K562 (cell line): ENCODE results near the gene PARD3. TPM values are rescaled to one million over a fixed set of nuclear protein-coding genes. Genes with fewer than 3 reads are reported as not detected.

Source experiments
- ATAC-seq: fragments of 200-7000 bp; cut with Tn5 transposase; 3 replicates; pipeline ENCODE4 v1.9.1; 2020; ENCODE audit warnings: moderate library complexity
- BruUV-seq: library from RNA; stranded (reverse); fragments of 400-500 nt; replicated peaks from 2 replicates; lab custom pipeline; 2021; lab: Mats Ljungman, UMichigan
- CTCF ChIA-PET: fragments of 300-600 bp; formaldehyde crosslinking; extraction: SDS; loops from one replicate; lab custom pipeline; 2021; ENCODE audit warnings: low intra/inter-chr PET ratio; lab: Yijun Ruan, JAX
- POLR2A ChIA-PET: fragments of 300-600, 350-650 bp; sonication (Branson Sonifier 250); formaldehyde crosslinking; extraction: SDS; loops from one replicate; lab custom pipeline; 2021; ENCODE audit warnings: antibody characterized with exemption, inconsistent platforms; lab: Yijun Ruan, JAX
- DNase-seq, 4 experiments: peaks; one replicate each; pipeline versions ENCODE4 v3.0.0 to v3.0.0-alpha.2; 2011 to 2018; ENCODE audit warnings: low spot score in 3 of 4, mixed read lengths in 3 of 4; ENCODE audit errors: extremely low read depth in 1 of 4
- FAIRE-seq: peaks from 2 replicates; lab custom pipeline; 2011; peaks lifted over from hg19 to GRCh38; lab: Jason Lieb, UNC
- H2AFZ ChIP-seq: 2 replicates; pipeline ENCODE4 v1.6.0; 2011; ENCODE audit warnings: low read depth, low read length, control low read depth, inconsistent platforms
- H3K27ac ChIP-seq: fragments of 200-600 bp; 3 replicates; pipeline ENCODE4 v1.8.0; 2011; ENCODE audit warnings: low read depth, mild to moderate bottlenecking, control low read depth, inconsistent platforms, low read length, moderate library complexity, mixed read lengths; ENCODE audit errors: extremely low read depth
- H3K27me3 ChIP-seq, 2 experiments: fragments of 300-600 bp in 1 of 2; 2 replicates in 1 of 2; 3 replicates in 1 of 2; pipeline versions ENCODE4 v1.6.0 to v1.8.0; 2011; ENCODE audit warnings: inconsistent platforms in 2 of 2, low read length in 2 of 2, mild to moderate bottlenecking in 1 of 2, mixed read lengths in 1 of 2, moderate library complexity in 1 of 2; ENCODE audit not compliant: control insufficient read depth in 2 of 2, insufficient read depth in 2 of 2
- H3K36me3 ChIP-seq: fragments of 300-600 bp; 3 replicates; pipeline ENCODE4 v1.8.0; 2011; ENCODE audit warnings: mild to moderate bottlenecking, low read length, inconsistent platforms; ENCODE audit not compliant: control insufficient read depth, insufficient read depth
- H3K4me1 ChIP-seq, 2 experiments: fragments of 200-600 bp in 1 of 2; replicated peaks in 1 of 2; 2 replicates in 1 of 2; 3 replicates in 1 of 2; pipeline versions ENCODE4 v1.5.1 to v1.8.0; 2011; ENCODE audit warnings: inconsistent platforms in 2 of 2, low read length in 2 of 2, mild to moderate bottlenecking in 1 of 2, mixed read lengths in 1 of 2, moderate library complexity in 1 of 2; ENCODE audit not compliant: control insufficient read depth in 2 of 2, insufficient read depth in 2 of 2
- H3K4me2 ChIP-seq: 2 replicates; pipeline ENCODE4 v1.6.1; 2011; ENCODE audit warnings: low read length, control low read depth, inconsistent platforms, mixed read lengths; ENCODE audit not compliant: insufficient read depth
- H3K4me3 ChIP-seq: fragments of 200-600 bp; sonication (generic), shearing (Covaris generic); 2 replicates; pipeline ENCODE4 v1.5.1; 2016; ENCODE audit warnings: control low read depth, inconsistent platforms
- H3K79me2 ChIP-seq: fragments of 200-600 bp; 3 replicates; pipeline ENCODE4 v1.8.0; 2011; ENCODE audit warnings: low read length, inconsistent platforms; ENCODE audit not compliant: control insufficient read depth, insufficient read depth
- H3K9ac ChIP-seq, 2 experiments: 2 replicates each; pipeline versions ENCODE4 v1.6.0 to v1.6.1; 2011; ENCODE audit warnings: low read depth in 2 of 2, low read length in 2 of 2, control low read depth in 1 of 2, inconsistent platforms in 1 of 2, mild to moderate bottlenecking in 1 of 2, mixed read lengths in 1 of 2; ENCODE audit not compliant: insufficient read depth in 1 of 2
- H3K9me1 ChIP-seq: one replicate; pipeline ENCODE4 v1.6.0; 2011; ENCODE audit warnings: inconsistent platforms, mild to moderate bottlenecking, low read length, moderate library complexity; ENCODE audit not compliant: control insufficient read depth, insufficient read depth
- H3K9me3 ChIP-seq: replicated peaks from 2 replicates; pipeline ENCODE4 v1.5.1; 2011; ENCODE audit warnings: low read depth, low read length, inconsistent platforms; ENCODE audit not compliant: control insufficient read depth, insufficient read depth
- H4K20me1 ChIP-seq: replicated peaks from 2 replicates; pipeline ENCODE4 v1.6.1; 2011; ENCODE audit warnings: low read length, inconsistent platforms, mixed read lengths; ENCODE audit not compliant: control insufficient read depth, insufficient read depth
- DPF2 ChIP-seq: fragments of 450-650 bp; IDR thresholded peaks from 2 replicates; pipeline ENCODE4 v1.6.1; 2016
- KAT8 ChIP-seq: fragments of 450-650 bp; IDR thresholded peaks from 2 replicates; pipeline ENCODE4 v1.6.1; 2016; ENCODE audit warnings: low read depth, mild to moderate bottlenecking
- PCBP1 ChIP-seq: fragments of 200-400 bp; formaldehyde crosslinking; IDR thresholded peaks from 2 replicates; pipeline ENCODE4 v1.6.1; 2018; ENCODE audit warnings: mild to moderate bottlenecking, low read depth, low read length; ENCODE audit not compliant: poor library complexity, severe bottlenecking
- ZNF143 ChIP-seq: sonication (generic); formaldehyde crosslinking; IDR thresholded peaks from 2 replicates; pipeline ENCODE4 v1.9.0; 2022; ENCODE audit warnings: mild to moderate bottlenecking, missing genetic modification reagents
- ZNF644 ChIP-seq: fragments of 200-800 bp; sonication (Bioruptor generic); IDR thresholded peaks from 2 replicates; pipeline ENCODE4 v1.6.1; 2016; ENCODE audit warnings: low read depth, missing genetic modification characterization, missing compliant biosample characterization
- WGBS: fragments of 100-300 bp; shearing (Covaris generic); methylation state at CpG from one replicate; pipeline ENCODE4 v1.1.6; 2016; ENCODE audit warnings: low coverage, mixed read lengths; ENCODE audit not compliant: insufficient coverage; ENCODE audit errors: missing lambda C conversion rate; 5-methylcytosine and 5-hydroxymethylcytosine counted together
- in situ Hi-C: fragments of 300-500 bp; cut with MboI; formaldehyde crosslinking; loops from 4 replicates; pipeline ENCODE4 v1.15.0; 2018; ENCODE audit warnings: inconsistent platforms, mixed read lengths
- intact Hi-C: fragments of 100-400 bp; cut with micrococcal nuclease; formaldehyde crosslinking; loops from 2 replicates; pipeline ENCODE4 v1.14.2; 2022
- polyA plus RNA-seq, 8 experiments: library from polyadenylated mRNA; depleted of rRNA in 4 of 8; stranded (reverse) in 5 of 8; unstranded in 3 of 8; fragments of >200 nt; fragmentation: Nextera tagmentation in 2 of 8; fragmentation: Illumina TruSeq in 1 of 8; extraction: Ambion mirVana in 2 of 8; extraction: Trizol in 1 of 8; gene quantifications; 2 replicates each; pipeline versions ENCODE4 v1.2.1 to v1.2.3, GENCODE V29; 2011 to 2014; ENCODE audit warnings: inconsistent platforms in 1 of 8, missing spikeins in 1 of 8
- total RNA-seq, 7 experiments: library from RNA; depleted of rRNA in 6 of 7; stranded (reverse); fragments of >200 nt in 6 of 7; fragmentation: Illumina TruSeq in 2 of 7; extraction: Trizol in 2 of 7; gene quantifications; 2 replicates each; pipeline versions ENCODE4 v1.2.1 to v1.2.3, GENCODE V29; 2011 to 2021; ENCODE audit warnings: low replicate concordance in 1 of 7
- TF ChIP-seq, protein P1 (sequence below): fragments of 450-650 bp; IDR thresholded peaks from 2 replicates; pipeline ENCODE4 v1.6.1; 2016; ENCODE audit warnings: low read depth, mild to moderate bottlenecking, moderate library complexity
- TF ChIP-seq, protein P2 (sequence below), 2 experiments: fragments of 450-650 bp; formaldehyde crosslinking in 1 of 2; IDR thresholded peaks; 2 replicates each; pipeline versions ENCODE4 v1.4.0 to v1.6.1; 2014 to 2020; ENCODE audit warnings: mild to moderate bottlenecking in 2 of 2, borderline replicate concordance in 1 of 2, low read depth in 1 of 2
- TF ChIP-seq, protein P3 (sequence below): fragments of 450-650 bp; IDR thresholded peaks from 2 replicates; pipeline ENCODE4 v1.7.1; 2018; ENCODE audit warnings: mild to moderate bottlenecking, low read depth; ENCODE audit not compliant: partially characterized antibody
- TF ChIP-seq, protein P4 (sequence below): sonication (generic); formaldehyde crosslinking; IDR thresholded peaks from 2 replicates; pipeline ENCODE4 v1.4.0; 2020; ENCODE audit warnings: mild to moderate bottlenecking, missing genetic modification reagents

Gene PARD3
- total and polyA plus RNA-seq, 9 of the 15 experiments (the other 6 are each of a cell fraction or from before 2014, with no cell fraction given) = 2.7 to 11.7 (median 7.7) TPM

DNA sequence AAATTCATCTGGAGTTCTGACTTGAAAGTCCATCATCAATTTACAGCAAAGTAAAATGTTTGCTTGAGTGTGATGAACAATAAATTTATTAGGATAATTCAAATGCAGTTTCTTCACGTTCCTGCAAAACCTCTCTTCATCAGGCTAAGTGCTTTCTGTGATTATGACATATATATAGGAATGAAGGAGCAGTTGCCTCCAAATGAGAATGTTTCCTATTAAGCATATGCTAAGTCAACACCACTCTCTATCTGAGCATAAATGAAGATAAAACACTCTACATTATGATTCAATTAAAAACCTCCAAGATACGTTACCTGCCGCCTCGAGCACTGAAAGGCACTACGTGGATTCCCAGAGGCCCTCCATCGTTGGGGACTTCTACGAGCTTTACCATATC is 416.1 kb downstream of the PARD3 start:
- no peaks in the 10 kb centered on the region for H3K36me3 ChIP-seq
- WGBS = 15% methylated on average over 7 of the region's 7 CpGs
- TF ChIP-seq ZNF143 (CRISPR knock-in tag) (no peak), PCBP1 (no peak), DPF2 (no peak), KAT8 (no peak), ZNF644 (tag) (no peak)
- TF ChIP-seq, protein P1, sequence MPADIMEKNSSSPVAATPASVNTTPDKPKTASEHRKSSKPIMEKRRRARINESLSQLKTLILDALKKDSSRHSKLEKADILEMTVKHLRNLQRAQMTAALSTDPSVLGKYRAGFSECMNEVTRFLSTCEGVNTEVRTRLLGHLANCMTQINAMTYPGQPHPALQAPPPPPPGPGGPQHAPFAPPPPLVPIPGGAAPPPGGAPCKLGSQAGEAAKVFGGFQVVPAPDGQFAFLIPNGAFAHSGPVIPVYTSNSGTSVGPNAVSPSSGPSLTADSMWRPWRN = no peak
- TF ChIP-seq, protein P2, sequence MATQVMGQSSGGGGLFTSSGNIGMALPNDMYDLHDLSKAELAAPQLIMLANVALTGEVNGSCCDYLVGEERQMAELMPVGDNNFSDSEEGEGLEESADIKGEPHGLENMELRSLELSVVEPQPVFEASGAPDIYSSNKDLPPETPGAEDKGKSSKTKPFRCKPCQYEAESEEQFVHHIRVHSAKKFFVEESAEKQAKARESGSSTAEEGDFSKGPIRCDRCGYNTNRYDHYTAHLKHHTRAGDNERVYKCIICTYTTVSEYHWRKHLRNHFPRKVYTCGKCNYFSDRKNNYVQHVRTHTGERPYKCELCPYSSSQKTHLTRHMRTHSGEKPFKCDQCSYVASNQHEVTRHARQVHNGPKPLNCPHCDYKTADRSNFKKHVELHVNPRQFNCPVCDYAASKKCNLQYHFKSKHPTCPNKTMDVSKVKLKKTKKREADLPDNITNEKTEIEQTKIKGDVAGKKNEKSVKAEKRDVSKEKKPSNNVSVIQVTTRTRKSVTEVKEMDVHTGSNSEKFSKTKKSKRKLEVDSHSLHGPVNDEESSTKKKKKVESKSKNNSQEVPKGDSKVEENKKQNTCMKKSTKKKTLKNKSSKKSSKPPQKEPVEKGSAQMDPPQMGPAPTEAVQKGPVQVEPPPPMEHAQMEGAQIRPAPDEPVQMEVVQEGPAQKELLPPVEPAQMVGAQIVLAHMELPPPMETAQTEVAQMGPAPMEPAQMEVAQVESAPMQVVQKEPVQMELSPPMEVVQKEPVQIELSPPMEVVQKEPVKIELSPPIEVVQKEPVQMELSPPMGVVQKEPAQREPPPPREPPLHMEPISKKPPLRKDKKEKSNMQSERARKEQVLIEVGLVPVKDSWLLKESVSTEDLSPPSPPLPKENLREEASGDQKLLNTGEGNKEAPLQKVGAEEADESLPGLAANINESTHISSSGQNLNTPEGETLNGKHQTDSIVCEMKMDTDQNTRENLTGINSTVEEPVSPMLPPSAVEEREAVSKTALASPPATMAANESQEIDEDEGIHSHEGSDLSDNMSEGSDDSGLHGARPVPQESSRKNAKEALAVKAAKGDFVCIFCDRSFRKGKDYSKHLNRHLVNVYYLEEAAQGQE (IDR thresholded peaks at IDR 0.05; ENCODE audit: borderline replicate concordance) = no peak
- TF ChIP-seq, protein P2 (CRISPR knock-in tag; IDR thresholded peaks at IDR 0.05; ENCODE audit: low read depth) = no peak
- TF ChIP-seq, protein P3, sequence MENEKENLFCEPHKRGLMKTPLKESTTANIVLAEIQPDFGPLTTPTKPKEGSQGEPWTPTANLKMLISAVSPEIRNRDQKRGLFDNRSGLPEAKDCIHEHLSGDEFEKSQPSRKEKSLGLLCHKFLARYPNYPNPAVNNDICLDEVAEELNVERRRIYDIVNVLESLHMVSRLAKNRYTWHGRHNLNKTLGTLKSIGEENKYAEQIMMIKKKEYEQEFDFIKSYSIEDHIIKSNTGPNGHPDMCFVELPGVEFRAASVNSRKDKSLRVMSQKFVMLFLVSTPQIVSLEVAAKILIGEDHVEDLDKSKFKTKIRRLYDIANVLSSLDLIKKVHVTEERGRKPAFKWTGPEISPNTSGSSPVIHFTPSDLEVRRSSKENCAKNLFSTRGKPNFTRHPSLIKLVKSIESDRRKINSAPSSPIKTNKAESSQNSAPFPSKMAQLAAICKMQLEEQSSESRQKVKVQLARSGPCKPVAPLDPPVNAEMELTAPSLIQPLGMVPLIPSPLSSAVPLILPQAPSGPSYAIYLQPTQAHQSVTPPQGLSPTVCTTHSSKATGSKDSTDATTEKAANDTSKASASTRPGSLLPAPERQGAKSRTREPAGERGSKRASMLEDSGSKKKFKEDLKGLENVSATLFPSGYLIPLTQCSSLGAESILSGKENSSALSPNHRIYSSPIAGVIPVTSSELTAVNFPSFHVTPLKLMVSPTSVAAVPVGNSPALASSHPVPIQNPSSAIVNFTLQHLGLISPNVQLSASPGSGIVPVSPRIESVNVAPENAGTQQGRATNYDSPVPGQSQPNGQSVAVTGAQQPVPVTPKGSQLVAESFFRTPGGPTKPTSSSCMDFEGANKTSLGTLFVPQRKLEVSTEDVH = no peak
- TF ChIP-seq, protein P4, sequence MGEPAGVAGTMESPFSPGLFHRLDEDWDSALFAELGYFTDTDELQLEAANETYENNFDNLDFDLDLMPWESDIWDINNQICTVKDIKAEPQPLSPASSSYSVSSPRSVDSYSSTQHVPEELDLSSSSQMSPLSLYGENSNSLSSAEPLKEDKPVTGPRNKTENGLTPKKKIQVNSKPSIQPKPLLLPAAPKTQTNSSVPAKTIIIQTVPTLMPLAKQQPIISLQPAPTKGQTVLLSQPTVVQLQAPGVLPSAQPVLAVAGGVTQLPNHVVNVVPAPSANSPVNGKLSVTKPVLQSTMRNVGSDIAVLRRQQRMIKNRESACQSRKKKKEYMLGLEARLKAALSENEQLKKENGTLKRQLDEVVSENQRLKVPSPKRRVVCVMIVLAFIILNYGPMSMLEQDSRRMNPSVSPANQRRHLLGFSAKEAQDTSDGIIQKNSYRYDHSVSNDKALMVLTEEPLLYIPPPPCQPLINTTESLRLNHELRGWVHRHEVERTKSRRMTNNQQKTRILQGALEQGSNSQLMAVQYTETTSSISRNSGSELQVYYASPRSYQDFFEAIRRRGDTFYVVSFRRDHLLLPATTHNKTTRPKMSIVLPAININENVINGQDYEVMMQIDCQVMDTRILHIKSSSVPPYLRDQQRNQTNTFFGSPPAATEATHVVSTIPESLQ (CRISPR knock-in tag) = no peak

More for the DNA sequence above, 416.1 kb downstream of the PARD3 start:
- no peak for DNase-seq
- no peak overlapping the region for H2AFZ ChIP-seq
- ChIA-PET CTCF (no interaction called here), POLR2A (no interaction called here)
- no peak overlapping the region for H3K9ac ChIP-seq
- no TSS peak for BruUV-seq
- no peaks in the 10 kb centered on the region for H3K79me2 ChIP-seq
- H4K20me1 ChIP-seq = no peaks in the 10 kb centered on the region
- intact Hi-C loops = no loop called here
- no peak overlapping the region for H3K4me2 ChIP-seq
- in situ Hi-C loops = no loop called here
- no peaks in the 10 kb centered on the region for H3K9me1 ChIP-seq
- no peak overlapping the region for H3K4me3 ChIP-seq
- FAIRE-seq = no peak
- H3K27ac ChIP-seq = no peak overlapping the region
- no peaks in the 10 kb centered on the region for H3K27me3 ChIP-seq
- ATAC-seq = no peak
- no peaks in the 10 kb centered on the region for H3K4me1 ChIP-seq
- H3K9me3 ChIP-seq = no peaks in the 10 kb centered on the region
